Ascending aorta (tissue), 2 donors: ENCODE measurements around the gene ZFHX2. TPM values are rescaled to one million over a fixed set of nuclear protein-coding genes. Genes with fewer than 3 reads are reported as not detected.

Source experiments
- DNase-seq, 2 donors: peaks; one replicate each; pipeline ENCODE4 v3.0.0-alpha.2; 2019; ENCODE audit warnings: low spot score in 2 of 2
- H3K27ac ChIP-seq, 2 donors: fragments of 200-600 bp; sonication (generic); one replicate each; pipeline ENCODE4 v1.5.1; 2016 to 2017; ENCODE audit warnings: mild to moderate bottlenecking in 1 of 2
- H3K27me3 ChIP-seq: fragments of 200-600 bp; sonication (generic); one replicate; pipeline ENCODE4 v1.5.1; 2017
- H3K36me3 ChIP-seq, 2 donors: fragments of 200-600 bp; sonication (generic); one replicate each; pipeline ENCODE4 v1.5.1; 2016
- H3K4me1 ChIP-seq, 2 donors: fragments of 200-600 bp; sonication (generic); one replicate each; pipeline ENCODE4 v1.5.1; 2016 to 2017; ENCODE audit warnings: mild to moderate bottlenecking in 1 of 2
- H3K4me3 ChIP-seq, 2 donors: fragments of 200-600 bp; sonication (generic); one replicate each; pipeline ENCODE4 v1.5.1; 2016 to 2017; ENCODE audit warnings: mild to moderate bottlenecking in 1 of 2
- H3K9me3 ChIP-seq, 2 donors: fragments of 200-600 bp; sonication (generic); one replicate each; pipeline ENCODE4 v1.5.1; 2016
- intact Hi-C: fragments of 100-400 bp; cut with DNase I; formaldehyde crosslinking; loops from one replicate; pipeline ENCODE4 v1.15.1; 2023
- total RNA-seq: library from RNA; depleted of rRNA; stranded (reverse); fragments of >200 nt; gene quantifications from one replicate; pipeline ENCODE4 v1.1.0, GENCODE V29; 2016
- TF ChIP-seq, protein P1 (sequence below), 3 experiments: fragments of 200-600 bp in 2 of 3; fragments of 450-650 bp in 1 of 3; sonication (generic) in 2 of 3; IDR thresholded peaks; one replicate each; pipeline ENCODE4 v1.5.1; 2016 to 2019; ENCODE audit warnings: antibody characterized with exemption in 3 of 3, mild to moderate bottlenecking in 1 of 3, moderate library complexity in 1 of 3

The ZFHX2 gene
- total RNA-seq, 1 donor from 2014 or later, result 1.3 TPM

- no peak overlapping the region for H3K4me3 ChIP-seq
- DNase-seq, result no peak
- intact Hi-C loops, result loop anchor here (1.0 to 10.0 kb wide), 2 partner anchors 85 to 802 kb away; partner anchors contain the start of gene NFATC4
- no peak overlapping the region for H3K27ac ChIP-seq
- H3K27me3 ChIP-seq, result no peaks in the 10 kb centered on the region
- TF ChIP-seq, protein P1, sequence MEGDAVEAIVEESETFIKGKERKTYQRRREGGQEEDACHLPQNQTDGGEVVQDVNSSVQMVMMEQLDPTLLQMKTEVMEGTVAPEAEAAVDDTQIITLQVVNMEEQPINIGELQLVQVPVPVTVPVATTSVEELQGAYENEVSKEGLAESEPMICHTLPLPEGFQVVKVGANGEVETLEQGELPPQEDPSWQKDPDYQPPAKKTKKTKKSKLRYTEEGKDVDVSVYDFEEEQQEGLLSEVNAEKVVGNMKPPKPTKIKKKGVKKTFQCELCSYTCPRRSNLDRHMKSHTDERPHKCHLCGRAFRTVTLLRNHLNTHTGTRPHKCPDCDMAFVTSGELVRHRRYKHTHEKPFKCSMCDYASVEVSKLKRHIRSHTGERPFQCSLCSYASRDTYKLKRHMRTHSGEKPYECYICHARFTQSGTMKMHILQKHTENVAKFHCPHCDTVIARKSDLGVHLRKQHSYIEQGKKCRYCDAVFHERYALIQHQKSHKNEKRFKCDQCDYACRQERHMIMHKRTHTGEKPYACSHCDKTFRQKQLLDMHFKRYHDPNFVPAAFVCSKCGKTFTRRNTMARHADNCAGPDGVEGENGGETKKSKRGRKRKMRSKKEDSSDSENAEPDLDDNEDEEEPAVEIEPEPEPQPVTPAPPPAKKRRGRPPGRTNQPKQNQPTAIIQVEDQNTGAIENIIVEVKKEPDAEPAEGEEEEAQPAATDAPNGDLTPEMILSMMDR (IDR thresholded peaks at IDR 0.05), result peak; percentile 77 to 92 (median 90)
- no peaks in the 10 kb centered on the region for H3K9me3 ChIP-seq
- H3K4me1 ChIP-seq, result peaks cover 0 to 8% of the 10 kb centered on the region in 2 donors
- H3K36me3 ChIP-seq, result peaks cover 0 to 10% of the 10 kb centered on the region in 2 donors
Observed at GRCh38 chr14:23562822-23563472, 11.4 kb upstream of the ZFHX2 start.

DNA sequence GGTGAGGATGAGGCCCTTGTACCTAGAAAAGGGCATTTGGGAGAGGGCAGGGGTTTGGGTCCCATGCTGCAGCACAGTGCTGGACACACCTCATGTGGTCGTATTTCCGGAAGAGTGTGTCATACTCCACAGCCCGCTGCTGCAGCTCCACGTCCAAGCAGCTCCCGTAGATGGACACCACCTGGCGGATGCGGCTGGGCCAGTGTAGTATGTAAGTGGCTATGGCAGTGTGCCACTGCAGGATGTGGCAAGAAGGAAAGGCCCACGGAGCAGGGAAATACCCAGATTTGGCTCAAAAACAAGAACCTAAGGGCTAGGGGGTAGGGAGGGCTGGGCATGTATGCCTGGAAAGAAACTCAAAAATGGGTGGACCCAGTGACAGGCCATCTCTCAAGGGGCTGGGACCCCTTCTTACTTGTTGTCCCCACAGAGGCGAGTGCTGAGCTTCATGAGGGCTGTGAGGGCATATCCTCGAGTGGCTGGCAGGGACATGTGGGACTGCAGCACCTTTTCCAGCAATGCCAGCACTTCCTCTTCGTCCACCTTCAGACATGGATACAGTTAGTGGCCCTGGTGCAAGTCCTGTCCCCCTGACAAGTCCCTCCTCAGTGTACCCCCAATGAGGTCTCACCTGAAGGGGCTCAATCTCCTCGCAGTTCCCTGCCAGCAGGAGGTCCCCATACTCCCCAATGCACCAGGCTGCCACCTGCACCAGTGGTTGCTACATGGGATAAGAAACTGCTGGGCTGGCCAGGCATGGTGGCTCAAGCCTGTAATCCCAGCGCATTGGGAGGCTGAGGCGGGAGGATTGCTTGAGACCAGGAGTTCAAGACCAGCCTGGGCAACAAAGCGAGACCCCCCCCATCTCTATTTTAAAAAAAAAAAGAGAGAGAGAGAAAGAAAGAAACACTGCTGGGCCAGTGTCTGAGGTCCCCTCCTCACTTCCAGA is 10.6 kb upstream of the ZFHX2 start:
- no peak overlapping the region for H3K4me3 ChIP-seq
- TF ChIP-seq, protein P1 (IDR thresholded peaks at IDR 0.05), result no peak
- H3K4me1 ChIP-seq, result peaks cover 0 to 10% of the 10 kb centered on the region in 2 donors
- no peaks in the 10 kb centered on the region for H3K27me3 ChIP-seq
- H3K27ac ChIP-seq, result peak overlapping the region in 1 of 2 donors; percentile 4
- no peaks in the 10 kb centered on the region for H3K9me3 ChIP-seq
- intact Hi-C loops, result loop anchor here (1.0 to 10.0 kb wide), 2 partner anchors 84 to 803 kb away; partner anchors contain the start of gene NFATC4
- peaks cover 0 to 10% of the 10 kb centered on the region in 2 donors for H3K36me3 ChIP-seq
- DNase-seq, result no peak

DNA sequence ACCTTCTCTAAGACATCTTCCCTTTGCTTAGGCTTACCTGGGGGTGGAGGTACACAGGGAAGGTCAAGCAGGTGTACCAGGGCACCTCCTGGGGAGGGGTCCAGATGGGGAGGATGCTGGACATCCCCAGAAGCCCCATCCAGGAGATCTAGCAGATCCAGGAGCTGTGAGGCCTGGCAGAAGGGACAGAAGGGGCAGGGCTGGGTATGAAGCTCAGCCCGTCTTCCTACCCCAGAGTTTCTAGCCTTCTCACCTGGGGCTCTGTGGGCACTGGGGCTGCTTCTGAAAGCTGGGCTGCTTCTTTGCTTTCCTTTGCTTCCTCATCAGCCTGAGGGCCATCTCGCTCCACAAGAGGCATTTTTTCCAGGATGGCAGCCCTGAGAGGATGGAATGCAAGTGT is 9.7 kb upstream of the ZFHX2 start:
- H3K4me1 ChIP-seq, result peaks cover 0 to 13% of the 10 kb centered on the region in 2 donors
- TF ChIP-seq, protein P1 (IDR thresholded peaks at IDR 0.05), result no peak
- intact Hi-C loops, result loop anchor here (10.0 kb wide), 1 partner anchor 804 kb away; the partner anchor contains the start of gene NFATC4
- H3K27ac ChIP-seq, result no peak overlapping the region
- no peak overlapping the region for H3K4me3 ChIP-seq
- no peaks in the 10 kb centered on the region for H3K27me3 ChIP-seq
- no peaks in the 10 kb centered on the region for H3K9me3 ChIP-seq
- DNase-seq, result no peak
- peaks cover 0 to 10% of the 10 kb centered on the region in 2 donors for H3K36me3 ChIP-seq

GRCh38 chr14:23559926-23560520 is 8.5 kb upstream of the ZFHX2 start:
- no peak for DNase-seq
- intact Hi-C loops, result loop anchor here (5.0 to 10.0 kb wide), 4 partner anchors 195 to 805 kb away; partner anchors contain the start of genes EFS, NFATC4, PABPN1 and PCK2
- Histone ChIP-seq H3K4me1 (peaks cover 5 to 19% of the 10 kb centered on the region in 2 donors), H3K27ac (no peak overlapping the region), H3K27me3 (no peaks in the 10 kb centered on the region), H3K9me3 (no peaks in the 10 kb centered on the region), H3K36me3 (peaks cover 0 to 10% of the 10 kb centered on the region in 2 donors), H3K4me3 (no peak overlapping the region)
- TF ChIP-seq, protein P1 (IDR thresholded peaks at IDR 0.05), result no peak
